NCI-H2081 (cell line): ENCODE measurements around the gene SLC22A1.
"Not testable (repeated sequence)": the region's sequence is repeated elsewhere in the genome, so short reads cannot be mapped to it uniquely, and the experiment has no call there.

Source experiments
- DNase-seq, 2 experiments: peaks; one replicate each; lab custom pipeline; 2025; lab: John Stamatoyannopoulos, UW

Gene SLC22A1

GRCh38 chr6:160121558-160121957 is at the start of gene SLC22A1:
TSS of gene SLC22A1 (plus strand) at chr6:160121815. CDS start at chr6:160121936, 121 bp downstream.
- DNase-seq = no peak

- no peak for DNase-seq
Observed at GRCh38 chr6:160073272-160073671, 48.3 kb upstream of the SLC22A1 start.

- no peak for DNase-seq
Observed at GRCh38 chr6:160076009-160076408, 45.6 kb upstream of the SLC22A1 start.

GRCh38 chr6:160077024-160077423 is 44.6 kb upstream of the SLC22A1 start:
- no peak for DNase-seq

GRCh38 chr6:160077526-160077925 is 44.1 kb upstream of the SLC22A1 start:
- no peak for DNase-seq

GRCh38 chr6:160078883-160079685 is 42.5 kb upstream of the SLC22A1 start:
- DNase-seq = no peak

- no peak for DNase-seq
Observed at GRCh38 chr6:160079686-160080043, 42.0 kb upstream of the SLC22A1 start.

GRCh38 chr6:160080097-160080496 is 41.5 kb upstream of the SLC22A1 start:
- no peak for DNase-seq

GRCh38 chr6:160081398-160081797 is 40.2 kb upstream of the SLC22A1 start:
- no peak for DNase-seq

GRCh38 chr6:160082627-160083026 is 39.0 kb upstream of the SLC22A1 start:
- no peak for DNase-seq

- DNase-seq = no peak
Observed at GRCh38 chr6:160084198-160084776, 37.3 kb upstream of the SLC22A1 start.

- no peak for DNase-seq
Observed at GRCh38 chr6:160085226-160085625, 36.4 kb upstream of the SLC22A1 start.

- DNase-seq = no peak
Observed at GRCh38 chr6:160085713-160086505, 35.7 kb upstream of the SLC22A1 start.

- DNase-seq = no peak
Observed at GRCh38 chr6:160086754-160087153, 34.9 kb upstream of the SLC22A1 start.

GRCh38 chr6:160088069-160088783 is 33.4 kb upstream of the SLC22A1 start:
- DNase-seq = peak in 1 of 2 experiments; percentile 2

- no peak for DNase-seq
Observed at GRCh38 chr6:160088784-160089533, 32.7 kb upstream of the SLC22A1 start.

- no peak for DNase-seq
Observed at GRCh38 chr6:160089534-160089897, 32.1 kb upstream of the SLC22A1 start.

- DNase-seq = not testable (repeated sequence)
Observed at GRCh38 chr6:160090442-160091239, 31.0 kb upstream of the SLC22A1 start.

- DNase-seq = not testable (repeated sequence)
Observed at GRCh38 chr6:160092176-160092575, 29.4 kb upstream of the SLC22A1 start.

- DNase-seq = no peak
Observed at GRCh38 chr6:160092602-160093001, 29.0 kb upstream of the SLC22A1 start.

GRCh38 chr6:160093061-160093460 is 28.6 kb upstream of the SLC22A1 start:
- no peak for DNase-seq
